ENCODE data around the gene SEC22A. TPM values are rescaled to one million over a fixed set of nuclear protein-coding genes. Genes with fewer than 3 reads are reported as not detected.

Gene SEC22A
- total and polyA plus RNA-seq, 2 experiments from 2014 or later = 16.0 to 21.9 TPM

GRCh38 chr3:123186695-123187094 is 15.0 kb upstream of the SEC22A start:
- no peak for DNase-seq (ENCODE audit: low spot score)
- 89% methylated on average over 2 of the region's 2 CpGs for WGBS (ENCODE audit: low lambda C conversion rate, missing lambda C conversion rate)
- Histone ChIP-seq H3K36me3 (replicated peaks; ENCODE audit: insufficient read depth, low read depth) (no peaks in the 10 kb centered on the region), H3K4me2 (no peak overlapping the region), H3K27me3 (no peaks in the 10 kb centered on the region), H3K79me2 (no peaks in the 10 kb centered on the region), H3K9me3 (ENCODE audit: low read depth) (no peaks in the 10 kb centered on the region), H3K9me2 (replicated peaks; ENCODE audit: insufficient read depth) (no peaks in the 10 kb centered on the region), H3K27ac (no peak overlapping the region), H4K20me1 (ENCODE audit: insufficient read depth, poor library complexity, severe bottlenecking) (no peaks in the 10 kb centered on the region), H2AFZ (no peak overlapping the region), H3K4me3 (no peak overlapping the region), H3K4me1 (ENCODE audit: insufficient read depth) (no peaks in the 10 kb centered on the region)
- TF ChIP-seq EZH2 (IDR thresholded peaks at IDR 0.05; ENCODE audit: borderline replicate concordance) (no peak), EZH2phosphoT487 (IDR thresholded peaks at IDR 0.05; ENCODE audit: low read depth, severe bottlenecking, unreplicated experiment) (no peak)
- TF ChIP-seq, protein P1, sequence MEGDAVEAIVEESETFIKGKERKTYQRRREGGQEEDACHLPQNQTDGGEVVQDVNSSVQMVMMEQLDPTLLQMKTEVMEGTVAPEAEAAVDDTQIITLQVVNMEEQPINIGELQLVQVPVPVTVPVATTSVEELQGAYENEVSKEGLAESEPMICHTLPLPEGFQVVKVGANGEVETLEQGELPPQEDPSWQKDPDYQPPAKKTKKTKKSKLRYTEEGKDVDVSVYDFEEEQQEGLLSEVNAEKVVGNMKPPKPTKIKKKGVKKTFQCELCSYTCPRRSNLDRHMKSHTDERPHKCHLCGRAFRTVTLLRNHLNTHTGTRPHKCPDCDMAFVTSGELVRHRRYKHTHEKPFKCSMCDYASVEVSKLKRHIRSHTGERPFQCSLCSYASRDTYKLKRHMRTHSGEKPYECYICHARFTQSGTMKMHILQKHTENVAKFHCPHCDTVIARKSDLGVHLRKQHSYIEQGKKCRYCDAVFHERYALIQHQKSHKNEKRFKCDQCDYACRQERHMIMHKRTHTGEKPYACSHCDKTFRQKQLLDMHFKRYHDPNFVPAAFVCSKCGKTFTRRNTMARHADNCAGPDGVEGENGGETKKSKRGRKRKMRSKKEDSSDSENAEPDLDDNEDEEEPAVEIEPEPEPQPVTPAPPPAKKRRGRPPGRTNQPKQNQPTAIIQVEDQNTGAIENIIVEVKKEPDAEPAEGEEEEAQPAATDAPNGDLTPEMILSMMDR (IDR thresholded peaks at IDR 0.05; ENCODE audit: poor library complexity) = no peak

DNA sequence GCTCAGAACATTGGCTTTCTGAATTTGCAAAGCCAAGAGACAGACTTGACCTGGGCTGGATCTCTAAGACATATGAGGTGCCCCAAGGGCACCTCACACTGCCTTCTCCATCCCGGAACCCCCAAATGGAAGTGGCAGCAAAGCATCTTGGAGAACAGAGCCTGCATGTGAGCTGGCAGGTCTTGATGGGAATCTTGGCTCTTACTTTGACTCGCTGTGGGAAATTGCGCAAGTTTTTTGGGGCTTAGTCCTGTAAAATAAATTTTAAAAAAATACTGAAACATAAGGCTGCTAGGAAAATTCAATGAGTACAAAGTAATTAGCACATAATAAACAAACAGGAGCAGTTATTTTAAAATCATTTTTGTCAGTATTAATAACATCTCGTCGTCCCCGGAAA is 13.7 kb upstream of the SEC22A start:
- H3K36me3 ChIP-seq (replicated peaks; ENCODE audit: insufficient read depth, low read depth) = no peaks in the 10 kb centered on the region
- no peak overlapping the region for H2AFZ ChIP-seq
- no peaks in the 10 kb centered on the region for H4K20me1 ChIP-seq (ENCODE audit: insufficient read depth, poor library complexity, severe bottlenecking)
- no peaks in the 10 kb centered on the region for H3K9me2 ChIP-seq (replicated peaks; ENCODE audit: insufficient read depth)
- 86% methylated on average over 6 of the region's 6 CpGs for WGBS (ENCODE audit: low lambda C conversion rate, missing lambda C conversion rate)
- no peaks in the 10 kb centered on the region for H3K27me3 ChIP-seq
- H3K4me1 ChIP-seq (ENCODE audit: insufficient read depth) = no peaks in the 10 kb centered on the region
- DNase-seq (ENCODE audit: low spot score) = no peak
- H3K79me2 ChIP-seq = no peaks in the 10 kb centered on the region
- no peak overlapping the region for H3K27ac ChIP-seq
- TF ChIP-seq, protein P1 (IDR thresholded peaks at IDR 0.05; ENCODE audit: poor library complexity) = no peak
- TF ChIP-seq EZH2 (IDR thresholded peaks at IDR 0.05; ENCODE audit: borderline replicate concordance) = no peak
- no peak for TF ChIP-seq EZH2phosphoT487 (IDR thresholded peaks at IDR 0.05; ENCODE audit: low read depth, severe bottlenecking, unreplicated experiment)
- H3K4me2 ChIP-seq = no peak overlapping the region
- no peak overlapping the region for H3K4me3 ChIP-seq
- no peaks in the 10 kb centered on the region for H3K9me3 ChIP-seq (ENCODE audit: low read depth)

DNA sequence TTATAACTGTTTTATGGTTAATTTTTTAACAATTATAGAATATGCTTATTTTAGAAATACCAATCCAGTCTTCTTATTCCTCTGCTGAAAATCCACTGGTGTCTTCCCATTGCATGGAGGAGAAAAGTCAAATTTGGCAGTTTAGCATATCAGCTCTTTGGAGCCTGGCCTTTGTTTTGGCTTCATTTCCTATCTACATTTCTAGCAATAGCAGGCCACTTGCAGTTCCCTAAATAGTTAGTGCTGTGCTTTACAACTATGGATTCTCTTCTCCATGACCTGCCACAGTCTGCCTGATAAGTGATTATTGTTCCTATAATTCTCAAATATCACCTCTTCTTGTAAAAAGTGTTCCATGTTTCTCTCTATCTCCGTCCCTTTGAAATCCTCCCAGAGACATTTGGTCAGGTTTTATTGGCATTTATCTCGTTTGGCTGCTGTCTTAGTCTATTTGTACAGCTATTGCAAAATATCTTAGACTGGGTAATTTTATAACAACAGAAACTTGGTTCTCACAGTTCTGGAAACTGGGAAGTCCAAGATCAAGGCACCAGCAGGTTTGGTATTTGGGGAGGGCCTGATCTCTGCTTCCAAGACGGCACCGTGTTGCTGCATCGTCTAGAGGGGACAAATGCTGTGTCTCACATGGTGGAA is 8.2 kb upstream of the SEC22A start:
- WGBS (ENCODE audit: low lambda C conversion rate, missing lambda C conversion rate) = 60% methylated on average over 5 of the region's 5 CpGs
- Histone ChIP-seq H3K9me2 (replicated peaks; ENCODE audit: insufficient read depth) (no peaks in the 10 kb centered on the region), H3K4me2 (no peak overlapping the region), H3K4me1 (ENCODE audit: insufficient read depth) (no peaks in the 10 kb centered on the region), H4K20me1 (ENCODE audit: insufficient read depth, poor library complexity, severe bottlenecking) (no peaks in the 10 kb centered on the region), H3K79me2 (no peaks in the 10 kb centered on the region), H3K36me3 (replicated peaks; ENCODE audit: insufficient read depth, low read depth) (no peaks in the 10 kb centered on the region), H2AFZ (no peak overlapping the region), H3K4me3 (no peak overlapping the region), H3K27ac (no peak overlapping the region), H3K27me3 (no peaks in the 10 kb centered on the region), H3K9me3 (ENCODE audit: low read depth) (peaks cover 3% of the 10 kb centered on the region)
- TF ChIP-seq, protein P1 (IDR thresholded peaks at IDR 0.05; ENCODE audit: poor library complexity) = no peak
- TF ChIP-seq EZH2 (IDR thresholded peaks at IDR 0.05; ENCODE audit: borderline replicate concordance) (no peak), EZH2phosphoT487 (IDR thresholded peaks at IDR 0.05; ENCODE audit: low read depth, severe bottlenecking, unreplicated experiment) (no peak)
- no peak for DNase-seq (ENCODE audit: low spot score)

All from hepatocyte (in vitro differentiated cells).